Measurements from ENCODE around the gene ATP9A. TPM values are rescaled to one million over a fixed set of nuclear protein-coding genes. Genes with fewer than 3 reads are reported as not detected.

Gene ATP9A
- total RNA-seq, 1 experiment from 2014 or later: 16.8 TPM

DNA sequence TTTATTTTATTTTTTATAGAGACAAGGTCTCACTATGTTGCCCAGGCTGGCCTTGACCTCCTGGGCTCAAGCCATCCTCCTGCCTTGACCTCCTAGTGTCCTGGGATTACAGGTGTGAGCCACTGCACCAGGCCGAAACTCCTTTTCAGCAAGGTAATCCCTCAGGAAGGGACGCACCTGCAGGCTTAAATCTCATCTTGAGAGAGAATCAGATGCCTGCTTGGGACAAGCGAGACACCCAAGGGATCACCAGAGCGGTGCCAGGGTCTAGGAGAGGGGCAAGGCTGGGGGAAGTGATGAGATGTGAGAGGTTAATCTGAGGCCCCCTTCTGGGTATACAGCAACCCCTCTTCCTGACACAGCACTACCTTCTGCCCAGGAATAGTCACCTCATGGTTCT, 4.0 kb upstream of the ATP9A start:
- TF ChIP-seq TCF7L2 (IDR thresholded peaks at IDR 0.05; ENCODE audit: borderline replicate concordance, extremely low read depth, insufficient read depth, insufficient read length) (no peak), POLR2AphosphoS5 (IDR thresholded peaks at IDR 0.05; ENCODE audit: low read depth, low read length) (no peak), EGR1 (IDR thresholded peaks at IDR 0.05; ENCODE audit: low read depth) (no peak), SRF (IDR thresholded peaks at IDR 0.05; ENCODE audit: low read depth) (no peak), ZNF274 (IDR thresholded peaks at IDR 0.05; ENCODE audit: low read depth, low read length) (no peak), SIN3A (IDR thresholded peaks at IDR 0.05; ENCODE audit: low read depth) (no peak), CTCF (IDR thresholded peaks at IDR 0.05 in 2 of 3, conservative IDR thresholded peaks at IDR 0.05 in 1 of 3; ENCODE audit: borderline replicate concordance in 1 of 3, insufficient read depth in 1 of 3, low read depth in 2 of 3, low read length in 2 of 3) (no peak)
- TF ChIP-seq, protein P1, sequence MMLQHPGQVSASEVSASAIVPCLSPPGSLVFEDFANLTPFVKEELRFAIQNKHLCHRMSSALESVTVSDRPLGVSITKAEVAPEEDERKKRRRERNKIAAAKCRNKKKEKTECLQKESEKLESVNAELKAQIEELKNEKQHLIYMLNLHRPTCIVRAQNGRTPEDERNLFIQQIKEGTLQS (IDR thresholded peaks at IDR 0.05): no peak
- ChIA-PET POLR2A (no interaction called here), CTCF (no interaction called here), RAD21 (ENCODE audit: low non-redundant PET in 1 of 2, low total read pairs in 2 of 2, uncharacterized antibody in 2 of 2, unreplicated experiment in 2 of 2) (no interaction called here)
- no peak overlapping the region for H3K27ac ChIP-seq (ENCODE audit: low read depth, low read length)
- H3K27me3 ChIP-seq (ENCODE audit: insufficient read depth, low read length): no peaks in the 10 kb centered on the region
- no peak overlapping the region for H3K4me3 ChIP-seq (replicated peaks in 1 of 2; ENCODE audit: low read depth in 1 of 2, low read length in 2 of 2)
- no peaks in the 10 kb centered on the region for H3K9me3 ChIP-seq (ENCODE audit: control insufficient read depth in 1 of 2, insufficient read depth in 1 of 2, low read depth in 1 of 2, low read length in 2 of 2)
- intact Hi-C loops (cut with micrococcal nuclease): no loop called here
- BruUV-seq (replicated peaks): no TSS peak
- H3K36me3 ChIP-seq (ENCODE audit: control insufficient read depth in 1 of 2, insufficient read depth in 2 of 2, low read length in 2 of 2): no peaks in the 10 kb centered on the region
- no peak overlapping the region for H2AFZ ChIP-seq (ENCODE audit: low read depth, low read length, poor library complexity, severe bottlenecking)
- peaks cover 7 to 10% of the 10 kb centered on the region in 2 experiments; a peak in 3 of 4 replicates for H3K4me1 ChIP-seq (ENCODE audit: control insufficient read depth in 1 of 2, insufficient read depth in 2 of 2, low read length in 2 of 2)
- no peaks in the 10 kb centered on the region for H3K9me2 ChIP-seq (ENCODE audit: insufficient read depth)
- H3K9ac ChIP-seq (ENCODE audit: low read length): no peak overlapping the region
- ATAC-seq: no peak
- no peaks in the 10 kb centered on the region for H3K79me2 ChIP-seq (ENCODE audit: insufficient read depth, low read length)
- no peak for DNase-seq (ENCODE audit: low read depth, low spot score)
- H4K20me1 ChIP-seq (ENCODE audit: insufficient read depth): no peaks in the 10 kb centered on the region
- H3K4me2 ChIP-seq (ENCODE audit: low read length): no peak overlapping the region

Data from HCT116 (cell line).